CD4-positive, alpha-beta T cell (primary cell): ENCODE results near the gene POLR3E. TPM values are rescaled to one million over a fixed set of nuclear protein-coding genes. Genes with fewer than 3 reads are reported as not detected.

Experiments
- ATAC-seq: fragments of 200-7000 bp; cut with Tn5 transposase; one replicate; pipeline ENCODE4 v1.10.0; 2022; ENCODE audit warnings: mild to moderate bottlenecking; ENCODE audit not compliant: poor library complexity
- CTCF ChIA-PET: fragments of 350-600 bp; sonication (Branson Sonifier 250); formaldehyde crosslinking; loops from one replicate; lab custom pipeline; 2021; ENCODE audit warnings: antibody characterized with exemption, inconsistent platforms; lab: Charles Lee
- POLR2A ChIA-PET: fragments of 350-600 bp; sonication (Branson Sonifier 250); formaldehyde crosslinking; loops from one replicate; lab custom pipeline; 2021; ENCODE audit warnings: antibody characterized with exemption, inconsistent platforms; lab: Charles Lee
- DNase-seq, 14 experiments: peaks; one replicate each; pipeline ENCODE4 v3.0.0-alpha.2; 2013 to 2020; ENCODE audit warnings: mixed read lengths in 2 of 14
- H3K27ac ChIP-seq, 2 donors: one replicate each; pipeline versions ENCODE4 v1.5.1 to v1.7.0; 2013; ENCODE audit warnings: low read length in 2 of 2, low read depth in 1 of 2, mild to moderate bottlenecking in 1 of 2
- H3K27me3 ChIP-seq, 2 experiments: 1 replicate in 1 of 2; 2 replicates in 1 of 2; pipeline versions ENCODE4 v1.6.1 to v1.7.0; 2013; ENCODE audit warnings: low read length in 2 of 2, control low read depth in 1 of 2, mild to moderate bottlenecking in 1 of 2, moderate library complexity in 1 of 2; ENCODE audit not compliant: insufficient read depth in 2 of 2, control insufficient read depth in 1 of 2
- H3K36me3 ChIP-seq: one replicate; pipeline ENCODE4 v1.6.1; 2013; ENCODE audit warnings: low read length, control low read depth; ENCODE audit not compliant: insufficient read depth
- H3K4me1 ChIP-seq: one replicate; pipeline ENCODE4 v1.6.1; 2013; ENCODE audit warnings: low read length, control low read depth; ENCODE audit not compliant: insufficient read depth
- H3K4me3 ChIP-seq: one replicate; pipeline ENCODE4 v1.5.1; 2013; ENCODE audit warnings: mild to moderate bottlenecking, low read length, moderate library complexity
- H3K9me3 ChIP-seq, 2 experiments: 1 replicate in 1 of 2; 2 replicates in 1 of 2; pipeline versions ENCODE4 v1.6.1 to v1.7.0; 2013; ENCODE audit warnings: low read length in 2 of 2, mild to moderate bottlenecking in 2 of 2, control low read depth in 1 of 2, moderate library complexity in 1 of 2; ENCODE audit not compliant: control insufficient read depth in 1 of 2, insufficient read depth in 1 of 2
- H3K27ac Mint-ChIP-seq: one replicate; pipeline ENCODE4 v1.8.0; 2020; ENCODE audit warnings: mixed read lengths
- H3K27me3 Mint-ChIP-seq: one replicate; pipeline ENCODE4 v1.8.0; 2021; ENCODE audit warnings: mixed read lengths
- H3K36me3 Mint-ChIP-seq: one replicate; pipeline ENCODE4 v1.8.0; 2021; ENCODE audit warnings: low read depth, mixed read lengths
- H3K4me1 Mint-ChIP-seq: one replicate; pipeline ENCODE4 v1.8.0; 2021; ENCODE audit warnings: low read depth, mixed read lengths
- H3K4me3 Mint-ChIP-seq: one replicate; pipeline ENCODE4 v1.8.0; 2020; ENCODE audit warnings: mild to moderate bottlenecking, mixed read lengths
- H3K9me3 Mint-ChIP-seq: one replicate; pipeline ENCODE4 v1.8.0; 2020; ENCODE audit warnings: mixed read lengths
- intact Hi-C, 2 experiments: fragments of 100-400 bp; cut with DNase I in 1 of 2; cut with micrococcal nuclease in 1 of 2; formaldehyde crosslinking; loops; one replicate each; pipeline versions ENCODE4 v1.15.1 to v1.9.0; 2023 to 2025; cut with DNase I, micrococcal nuclease
- total RNA-seq, 174 experiments: library from RNA in 2 of 174; stranded (reverse) in 2 of 174; gene quantifications; one replicate each; pipeline ENCODE4 v1.2.3 and lab custom pipeline; 2021 to 2026
- TF ChIP-seq, protein P1 (sequence below): fragments of 200-600 bp; IDR thresholded peaks from one replicate; pipeline ENCODE4 v1.8.0; 2022; ENCODE audit warnings: antibody characterized with exemption, mild to moderate bottlenecking

POLR3E gene
- total RNA-seq, 2 experiments from 2014 or later, result 239 to 242 TPM

- H3K4me3 ChIP-seq, result no peak overlapping the region
- H3K9me3 ChIP-seq, result no peaks in the 10 kb centered on the region
- H3K36me3 ChIP-seq, result peaks cover 21% of the 10 kb centered on the region
- intact Hi-C loops, result no loop called here
- TF ChIP-seq, protein P1, sequence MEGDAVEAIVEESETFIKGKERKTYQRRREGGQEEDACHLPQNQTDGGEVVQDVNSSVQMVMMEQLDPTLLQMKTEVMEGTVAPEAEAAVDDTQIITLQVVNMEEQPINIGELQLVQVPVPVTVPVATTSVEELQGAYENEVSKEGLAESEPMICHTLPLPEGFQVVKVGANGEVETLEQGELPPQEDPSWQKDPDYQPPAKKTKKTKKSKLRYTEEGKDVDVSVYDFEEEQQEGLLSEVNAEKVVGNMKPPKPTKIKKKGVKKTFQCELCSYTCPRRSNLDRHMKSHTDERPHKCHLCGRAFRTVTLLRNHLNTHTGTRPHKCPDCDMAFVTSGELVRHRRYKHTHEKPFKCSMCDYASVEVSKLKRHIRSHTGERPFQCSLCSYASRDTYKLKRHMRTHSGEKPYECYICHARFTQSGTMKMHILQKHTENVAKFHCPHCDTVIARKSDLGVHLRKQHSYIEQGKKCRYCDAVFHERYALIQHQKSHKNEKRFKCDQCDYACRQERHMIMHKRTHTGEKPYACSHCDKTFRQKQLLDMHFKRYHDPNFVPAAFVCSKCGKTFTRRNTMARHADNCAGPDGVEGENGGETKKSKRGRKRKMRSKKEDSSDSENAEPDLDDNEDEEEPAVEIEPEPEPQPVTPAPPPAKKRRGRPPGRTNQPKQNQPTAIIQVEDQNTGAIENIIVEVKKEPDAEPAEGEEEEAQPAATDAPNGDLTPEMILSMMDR, result no peak
- ChIA-PET POLR2A (no interaction called here), CTCF (interaction anchor here (1.4 kb wide), 1 partner anchor 32 kb away, joined by 3 read pairs; the partner anchor contains the start of gene POLR3E)
- Mint-ChIP-seq H3K36me3 (peaks cover 47% of the 10 kb centered on the region), H3K27ac (peak overlapping the region; percentile 66), H3K27me3 (no peaks in the 10 kb centered on the region), H3K4me1 (peaks cover 19% of the 10 kb centered on the region), H3K4me3 (no peak overlapping the region), H3K9me3 (no peaks in the 10 kb centered on the region)
- peaks cover 32% of the 10 kb centered on the region for H3K4me1 ChIP-seq
- H3K27me3 ChIP-seq, result no peaks in the 10 kb centered on the region
- H3K27ac ChIP-seq, result no peak overlapping the region
- ATAC-seq (no peak), DNase-seq (no peak)
Observed at GRCh38 chr16:22265351-22265750, 31.9 kb upstream of the POLR3E start.

DNA sequence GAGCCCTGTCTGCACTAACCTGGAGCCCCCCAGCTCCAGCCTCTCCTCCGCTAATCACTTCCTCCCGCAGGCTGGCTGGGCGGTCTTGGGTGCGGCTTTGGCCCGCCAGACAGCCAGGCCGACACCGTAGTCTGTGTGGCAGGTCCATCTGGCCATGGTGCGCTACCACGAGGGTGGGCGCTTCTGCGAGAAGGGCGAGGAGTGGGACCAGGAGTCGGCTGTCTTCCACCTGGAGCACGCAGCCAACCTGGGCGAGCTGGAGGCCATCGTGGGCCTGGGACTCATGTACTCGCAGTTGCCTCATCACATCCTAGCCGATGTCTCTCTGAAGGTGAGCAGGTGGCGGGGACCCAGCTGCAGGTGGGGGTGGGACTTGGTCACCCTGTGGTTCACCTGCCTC, 30.7 kb upstream of the POLR3E start:
- TF ChIP-seq, protein P1, result no peak
- Mint-ChIP-seq H3K4me1 (peaks cover 19% of the 10 kb centered on the region), H3K4me3 (no peak overlapping the region), H3K9me3 (no peaks in the 10 kb centered on the region), H3K27ac (no peak overlapping the region), H3K27me3 (no peaks in the 10 kb centered on the region), H3K36me3 (peaks cover 42% of the 10 kb centered on the region)
- Histone ChIP-seq H3K36me3 (peaks cover 18% of the 10 kb centered on the region), H3K4me1 (peaks cover 32% of the 10 kb centered on the region), H3K27me3 (no peaks in the 10 kb centered on the region), H3K27ac (no peak overlapping the region), H3K4me3 (no peak overlapping the region), H3K9me3 (no peaks in the 10 kb centered on the region)
- ChIA-PET POLR2A (no interaction called here), CTCF (interaction anchor here (1.4 kb wide), 1 partner anchor 30 kb away, joined by 3 read pairs; the partner anchor contains the start of gene POLR3E)
- DNase-seq (no peak), ATAC-seq (no peak)
- intact Hi-C loops, result no loop called here

GRCh38 chr16:22267764-22268163, 29.4 kb upstream of the POLR3E start:
- POLR2A ChIA-PET, result no interaction called here
- H3K9me3 ChIP-seq, result no peaks in the 10 kb centered on the region
- Mint-ChIP-seq H3K27ac (no peak overlapping the region), H3K4me1 (peaks cover 15% of the 10 kb centered on the region), H3K4me3 (no peak overlapping the region), H3K27me3 (no peaks in the 10 kb centered on the region), H3K9me3 (no peaks in the 10 kb centered on the region), H3K36me3 (peaks cover 49% of the 10 kb centered on the region)
- TF ChIP-seq, protein P1, result no peak
- intact Hi-C loops, result no loop called here
- no peak for DNase-seq
- ATAC-seq, result no peak
- H3K36me3 ChIP-seq, result peaks cover 16% of the 10 kb centered on the region
- CTCF ChIA-PET, result no interaction called here
- no peak overlapping the region for H3K27ac ChIP-seq
- H3K27me3 ChIP-seq, result no peaks in the 10 kb centered on the region
- H3K4me1 ChIP-seq, result peaks cover 21% of the 10 kb centered on the region
- no peak overlapping the region for H3K4me3 ChIP-seq
